ENCODE data around the gene CD164L2. TPM values are rescaled to one million over a fixed set of nuclear protein-coding genes. Genes with fewer than 3 reads are reported as not detected.
"Not testable (repeated sequence)": the region's sequence is repeated elsewhere in the genome, so short reads cannot be mapped to it uniquely, and the experiment has no call there.

Gene CD164L2
- total RNA-seq, 1 donor from 2014 or later: 0.16 TPM

- POLR2A ChIA-PET: interaction anchor here (0.5 to 1.3 kb wide), 5 partner anchors 27 to 274 kb away, joined by 3 to 5 read pairs (median 4); partner anchors contain the start of gene SYTL1
These were observed 9.1 kb upstream of the CD164L2 start, which contains the start of gene GPR3 for GRCh38 chr1:27392096-27392777. Gene GPR3 (plus strand): TSS chr1:27392622. CDS start chr1:27393799, 1,177 bp downstream.

GRCh38 chr1:27391511-27392095 is 8.5 kb upstream of the CD164L2 start:
- ChIA-PET CTCF (interaction anchor here (0.9 to 11.1 kb wide), 12 partner anchors 25 to 347 kb away, joined by 3 to 171 read pairs (median 6); partner anchors contain the start of genes AHDC1 and MAP3K6), POLR2A (interaction anchor here (0.5 to 1.9 kb wide), 6 partner anchors 26 to 275 kb away, joined by 3 to 7 read pairs (median 4); partner anchors contain the start of gene SYTL1)
- Mint-ChIP-seq H3K4me3 (peak overlapping the region; percentile 82), H3K4me1 (peaks cover 18% of the 10 kb centered on the region), H3K9me3 (no peaks in the 10 kb centered on the region), H3K36me3 (ENCODE audit: low read depth) (no peaks in the 10 kb centered on the region), H3K27me3 (no peaks in the 10 kb centered on the region), H3K27ac (peak overlapping the region; percentile 60)
- ATAC-seq (ENCODE audit: low read depth) (no peak), DNase-seq (no peak)
- intact Hi-C loops (cut with micrococcal nuclease): loop anchor here (1.0 kb wide), 4 partner anchors 26 to 272 kb away; no protein-coding TSS in a partner anchor
- no peak for TF ChIP-seq CTCF (IDR thresholded peaks at IDR 0.05)

More at GRCh38 chr1:27392096-27392777, 9.1 kb upstream of the CD164L2 start, which contains the start of gene GPR3:
- intact Hi-C loops (cut with micrococcal nuclease): loop anchor here (1.0 kb wide), 4 partner anchors 27 to 271 kb away; no protein-coding TSS in a partner anchor
- Mint-ChIP-seq H3K36me3 (ENCODE audit: low read depth) (no peaks in the 10 kb centered on the region), H3K27ac (peak within 1 kb of the TSS; percentile 60), H3K4me1 (peaks cover 18% of the 10 kb centered on the region), H3K4me3 (peak within 1 kb of the TSS; percentile 82), H3K27me3 (no peaks in the 10 kb centered on the region), H3K9me3 (no peaks in the 10 kb centered on the region)
- DNase-seq (peak; percentile 91), ATAC-seq (ENCODE audit: low read depth) (peak; percentile 91)
- CTCF ChIA-PET: interaction anchor here (1.3 to 11.1 kb wide), 5 partner anchors 26 to 271 kb away, joined by 5 to 171 read pairs (median 15); partner anchors contain the start of gene MAP3K6
- no peak for TF ChIP-seq CTCF (IDR thresholded peaks at IDR 0.05)

- intact Hi-C loops (cut with micrococcal nuclease): loop anchor here (1.0 kb wide), 5 partner anchors 23 to 286 kb away; no protein-coding TSS in a partner anchor
- POLR2A ChIA-PET: interaction anchor here (0.7 to 1.0 kb wide), 2 partner anchors 45 to 88 kb away, joined by 3 read pairs; no protein-coding TSS in a partner anchor
- peak overlapping the region; percentile 8 for H3K4me3 Mint-ChIP-seq
These were observed 5.3 kb upstream of the CD164L2 start for GRCh38 chr1:27388337-27389005.

GRCh38 chr1:27384797-27385196 is 1.7 kb upstream of the CD164L2 start:
- POLR2A ChIA-PET: interaction anchor here (0.6 to 1.0 kb wide), 2 partner anchors 20 to 828 kb away, joined by 3 read pairs; no protein-coding TSS in a partner anchor
- intact Hi-C loops (cut with micrococcal nuclease); H3K27me3 Mint-ChIP-seq; H3K4me3 Mint-ChIP-seq; ATAC-seq (ENCODE audit: low read depth); H3K27ac Mint-ChIP-seq; H3K36me3 Mint-ChIP-seq (ENCODE audit: low read depth); H3K4me1 Mint-ChIP-seq; DNase-seq; H3K9me3 Mint-ChIP-seq: not testable (repeated sequence)
- CTCF ChIA-PET: interaction anchor here (4.1 to 11.1 kb wide), 3 partner anchors 27 to 85 kb away, joined by 18 to 171 read pairs (median 43); no protein-coding TSS in a partner anchor

More at GRCh38 chr1:27388337-27389005, 5.3 kb upstream of the CD164L2 start:
- CTCF ChIA-PET: interaction anchor here (0.7 to 11.1 kb wide), 13 partner anchors 23 to 289 kb away, joined by 3 to 171 read pairs (median 5); partner anchors contain the start of gene MAP3K6
- Mint-ChIP-seq H3K36me3 (ENCODE audit: low read depth) (no peaks in the 10 kb centered on the region), H3K27ac (peak overlapping the region; percentile 56), H3K9me3 (no peaks in the 10 kb centered on the region), H3K4me1 (peaks cover 16% of the 10 kb centered on the region), H3K27me3 (no peaks in the 10 kb centered on the region)
- TF ChIP-seq CTCF (IDR thresholded peaks at IDR 0.05): peak; percentile 30
- DNase-seq (peak; percentile 60), ATAC-seq (ENCODE audit: low read depth) (peak; percentile 26)

GRCh38 chr1:27383661-27384060 is 528 bp upstream of the CD164L2 start:
- H3K9me3 Mint-ChIP-seq: no peaks in the 10 kb centered on the region
- ATAC-seq (ENCODE audit: low read depth) (no peak), DNase-seq (no peak)
- H3K36me3 Mint-ChIP-seq (ENCODE audit: low read depth): no peaks in the 10 kb centered on the region
- H3K4me3 Mint-ChIP-seq: no peak overlapping the region
- peaks cover 8% of the 10 kb centered on the region for H3K4me1 Mint-ChIP-seq
- intact Hi-C loops (cut with micrococcal nuclease): no loop called here
- TF ChIP-seq CTCF (IDR thresholded peaks at IDR 0.05): no peak
- H3K27ac Mint-ChIP-seq: no peak overlapping the region
- H3K27me3 Mint-ChIP-seq: peaks cover 2% of the 10 kb centered on the region
- ChIA-PET POLR2A (interaction anchor here (0.9 to 1.3 kb wide), 2 partner anchors 13 to 18 kb away, joined by 3 to 5 read pairs; no protein-coding TSS in a partner anchor), CTCF (interaction anchor here (0.6 to 11.1 kb wide), 3 partner anchors 27 to 200 kb away, joined by 4 to 171 read pairs (median 18); no protein-coding TSS in a partner anchor)

All from activated B cell treated with CpG ODN at 0.5 μM for 24 hours (primary cell).